SW 1271 (cell line): ENCODE data around the gene INSR.

Source experiments
- DNase-seq, 2 experiments: peaks; one replicate each; lab custom pipeline; 2025; lab: John Stamatoyannopoulos, UW

Gene INSR

DNA sequence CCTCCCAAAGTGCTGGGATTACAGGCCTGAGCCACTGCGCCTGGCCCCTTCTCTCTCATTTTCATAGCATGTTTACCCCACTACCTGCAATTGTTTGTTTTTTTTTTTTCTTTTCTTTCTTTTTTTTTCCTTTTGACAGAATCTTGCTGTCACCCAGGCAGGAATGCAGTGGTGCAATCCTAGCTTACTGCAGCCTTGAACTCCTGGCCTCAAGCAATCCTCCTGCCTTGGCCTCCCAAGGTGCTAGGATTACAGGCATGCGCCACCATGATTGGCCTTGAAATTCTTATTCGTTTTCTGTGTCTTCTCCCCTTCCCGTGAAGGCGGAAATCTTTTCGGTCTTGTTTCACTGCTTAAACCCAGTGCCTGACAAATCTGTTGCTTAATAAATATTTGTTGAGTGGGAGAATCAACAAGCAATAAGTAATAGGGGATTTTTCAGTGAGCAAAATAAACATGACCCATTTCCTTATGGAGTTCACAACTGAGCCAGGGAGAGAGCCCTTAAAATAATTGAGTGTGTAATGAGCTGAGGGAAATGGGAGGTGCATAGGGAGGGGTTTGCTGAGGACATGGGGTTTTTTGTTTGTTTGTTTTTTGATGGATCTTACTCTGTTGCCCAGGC is 1.8 kb upstream of the INSR start:
- no peak for DNase-seq

DNA sequence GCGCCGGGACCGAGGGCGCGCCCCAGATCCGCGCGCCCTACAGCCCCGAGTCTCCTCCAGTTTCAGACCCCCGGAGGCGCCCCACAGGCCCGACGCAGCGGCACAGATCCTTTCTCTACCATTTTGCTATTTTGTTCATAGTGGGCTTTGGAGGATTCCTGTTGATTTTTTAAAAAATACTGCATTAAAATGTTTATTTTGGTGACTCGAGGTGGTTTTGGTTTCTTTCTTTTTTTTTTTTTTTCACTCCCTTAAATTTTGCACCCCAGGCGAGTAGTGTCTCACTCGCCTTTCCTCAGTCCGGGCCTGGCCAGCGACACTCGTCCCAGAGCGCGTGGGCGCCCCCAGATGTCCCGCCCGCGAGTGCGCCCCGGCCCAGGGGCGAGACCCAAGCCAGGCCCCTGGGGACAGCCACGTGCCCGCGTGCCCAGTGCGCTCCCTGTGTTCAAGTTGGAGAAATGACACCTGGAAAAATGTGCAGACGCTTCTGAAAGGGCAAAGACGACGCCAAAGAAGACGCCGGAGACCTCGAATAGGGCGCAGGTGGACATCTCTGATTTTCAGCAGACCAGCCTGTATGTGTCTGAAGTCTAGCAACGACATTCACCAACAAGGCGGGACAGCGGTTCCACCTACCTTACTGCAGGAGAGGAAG is 471 bp upstream of the INSR start:
- peak; percentile 35 to 62 for DNase-seq

DNA sequence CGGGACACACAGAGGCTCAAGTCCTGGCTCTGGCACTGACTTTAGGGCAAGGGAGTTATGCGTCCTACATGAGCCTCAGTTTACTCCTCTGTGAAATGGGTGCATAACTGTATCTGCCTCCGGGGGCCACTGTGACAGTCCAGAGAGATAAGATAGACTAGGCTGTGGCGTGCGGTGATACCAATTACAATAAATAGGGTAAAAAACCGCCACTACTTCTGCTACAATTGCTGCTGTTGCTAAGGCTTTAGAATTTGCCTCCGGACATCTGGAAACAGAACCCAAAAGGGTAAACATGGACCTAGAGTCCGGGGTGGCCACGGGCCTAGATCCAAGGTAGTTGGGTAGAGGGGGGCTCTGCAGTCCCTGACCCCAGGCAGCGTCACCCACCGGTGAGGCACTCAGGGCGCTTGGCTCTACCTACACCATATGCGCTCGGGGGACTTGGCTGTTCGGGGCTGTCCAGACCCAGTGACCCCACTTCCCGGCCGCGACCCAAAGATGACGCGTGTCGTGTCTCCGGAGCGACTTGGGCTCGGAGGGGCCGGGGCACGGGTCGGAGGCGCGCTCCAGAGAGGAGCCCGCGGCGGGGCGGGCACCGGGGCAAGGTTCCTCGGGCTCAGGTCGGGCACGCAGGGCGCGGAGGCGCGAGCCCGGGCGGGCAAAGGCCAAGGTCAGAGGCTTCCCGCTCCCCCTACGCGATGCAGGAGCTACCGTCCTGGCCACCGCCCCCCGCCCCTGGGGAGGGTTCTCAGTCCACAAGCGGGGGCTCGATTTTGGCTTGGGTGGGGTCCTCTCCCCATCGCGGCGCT is 1.1 kb downstream of the INSR start:
- no peak for DNase-seq

DNA sequence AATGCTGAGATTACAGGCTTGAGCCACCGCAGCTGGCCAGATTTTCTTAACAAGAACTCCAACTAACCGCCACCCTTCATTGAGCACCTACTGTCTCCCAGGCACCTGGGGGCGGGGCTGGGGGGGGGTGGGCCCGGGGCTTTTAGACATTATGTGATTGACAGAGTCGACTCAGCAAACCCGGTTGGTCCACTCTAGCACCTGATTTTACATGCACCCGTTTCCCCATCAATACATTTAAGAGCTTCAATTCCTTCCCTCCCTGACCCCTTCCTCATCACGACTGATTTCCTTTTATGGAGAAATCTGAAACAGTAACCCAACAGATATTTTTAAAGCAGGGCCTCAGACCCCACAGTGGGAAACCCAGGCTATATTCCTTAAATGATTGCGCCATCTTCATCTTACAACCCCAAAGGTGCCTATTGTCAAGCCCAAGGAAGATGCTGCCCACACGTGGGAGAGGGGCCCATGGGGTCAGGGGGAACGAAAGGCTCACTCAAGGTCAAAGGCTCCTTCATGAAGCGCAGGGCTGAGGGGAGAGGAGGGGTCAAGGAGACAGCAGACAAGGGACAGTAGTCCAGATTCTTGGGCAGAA is 1.8 kb downstream of the INSR start:
- no peak for DNase-seq

DNA sequence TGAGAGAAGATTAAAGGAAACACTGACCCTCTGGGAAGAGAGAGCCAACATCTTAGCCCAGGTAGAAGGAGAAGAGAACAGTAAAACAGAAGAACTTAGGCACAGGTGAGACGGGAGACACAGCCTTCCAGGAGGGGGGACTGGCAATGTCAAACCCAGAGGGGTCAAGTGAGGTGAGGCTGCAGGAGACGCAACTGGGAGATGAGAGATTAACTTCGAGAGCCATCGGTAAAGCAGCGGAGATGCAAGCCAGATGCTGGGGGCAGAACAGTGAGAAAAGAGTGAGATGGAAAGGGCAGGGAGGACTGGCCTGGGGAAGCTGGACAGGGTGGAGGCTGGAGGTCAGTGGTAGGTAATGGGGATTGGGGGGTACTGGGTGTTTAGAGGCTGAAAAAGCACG is 5.2 kb downstream of the INSR start:
- DNase-seq, result no peak

DNA sequence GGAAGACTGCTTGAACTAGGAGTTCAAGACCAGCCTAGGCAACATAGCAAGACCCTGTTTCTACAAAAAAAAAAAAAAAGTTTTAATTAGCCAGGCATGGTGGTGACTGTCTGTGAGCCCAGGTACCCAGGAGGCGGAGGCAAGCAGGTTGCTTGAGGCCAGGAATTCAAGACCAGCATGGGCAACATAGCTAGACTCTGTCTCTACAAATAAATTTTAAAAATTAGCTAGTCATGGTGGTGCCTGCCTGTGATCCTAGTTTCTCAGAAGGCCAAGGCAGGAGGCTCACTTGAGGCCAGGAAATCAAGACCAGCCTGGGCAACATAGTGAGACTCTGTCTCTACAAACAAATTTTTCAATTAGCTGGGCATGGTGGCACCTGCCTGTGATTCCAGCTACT is 6.1 kb downstream of the INSR start:
- DNase-seq, result no peak

DNA sequence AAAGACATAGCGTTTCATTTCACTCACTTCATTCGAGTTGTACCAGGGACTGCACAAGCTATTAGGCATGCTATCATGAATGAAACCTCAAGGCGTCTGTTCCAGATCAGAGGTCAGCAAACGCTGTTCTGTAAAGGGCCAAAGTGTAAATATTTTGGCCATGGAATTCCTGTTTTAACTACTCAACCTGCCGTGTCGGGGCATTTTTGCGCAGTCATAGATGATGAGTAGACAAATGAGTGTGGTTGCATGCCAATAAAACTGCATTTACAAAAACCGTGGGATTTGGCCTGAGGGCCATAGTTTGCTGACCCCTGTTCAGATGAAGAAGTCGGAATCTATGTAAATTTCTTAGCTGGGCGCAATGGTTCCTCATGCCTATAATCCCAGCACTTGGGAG is 6.5 kb downstream of the INSR start:
- DNase-seq, result no peak

DNA sequence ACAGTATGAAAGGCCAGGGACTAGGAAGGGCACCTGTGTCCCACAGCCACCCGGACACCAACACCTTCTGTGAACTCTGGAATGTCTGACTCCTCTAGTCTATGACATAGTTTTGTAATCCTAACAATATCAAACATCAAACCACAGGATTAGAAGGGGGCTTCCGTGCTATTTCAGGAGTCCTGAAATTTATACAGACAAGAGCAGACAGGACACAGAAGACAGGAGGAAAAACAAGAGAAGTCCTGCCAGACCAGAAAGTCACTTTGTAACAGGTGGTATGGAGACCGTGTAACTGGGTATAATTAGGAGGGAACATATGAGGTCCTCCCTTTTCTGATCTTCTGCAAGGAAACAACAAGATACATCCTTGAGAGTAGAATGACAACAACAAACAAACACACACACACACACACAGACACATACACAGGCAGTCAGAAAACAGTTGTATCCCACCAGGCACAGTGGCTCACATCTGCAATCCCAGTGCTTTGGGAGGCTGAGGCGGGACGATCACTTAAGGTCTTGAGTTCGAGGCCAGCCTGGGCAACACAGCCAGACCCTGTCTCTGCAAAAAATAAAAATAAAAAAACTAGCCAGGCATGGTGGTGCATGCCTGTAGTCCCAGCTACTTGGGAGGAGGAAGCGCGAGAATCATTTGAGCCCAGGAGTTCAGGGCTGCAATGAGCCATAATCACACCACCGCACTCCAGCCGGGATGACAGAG is 13.1 kb downstream of the INSR start:
- DNase-seq, result no peak

DNA sequence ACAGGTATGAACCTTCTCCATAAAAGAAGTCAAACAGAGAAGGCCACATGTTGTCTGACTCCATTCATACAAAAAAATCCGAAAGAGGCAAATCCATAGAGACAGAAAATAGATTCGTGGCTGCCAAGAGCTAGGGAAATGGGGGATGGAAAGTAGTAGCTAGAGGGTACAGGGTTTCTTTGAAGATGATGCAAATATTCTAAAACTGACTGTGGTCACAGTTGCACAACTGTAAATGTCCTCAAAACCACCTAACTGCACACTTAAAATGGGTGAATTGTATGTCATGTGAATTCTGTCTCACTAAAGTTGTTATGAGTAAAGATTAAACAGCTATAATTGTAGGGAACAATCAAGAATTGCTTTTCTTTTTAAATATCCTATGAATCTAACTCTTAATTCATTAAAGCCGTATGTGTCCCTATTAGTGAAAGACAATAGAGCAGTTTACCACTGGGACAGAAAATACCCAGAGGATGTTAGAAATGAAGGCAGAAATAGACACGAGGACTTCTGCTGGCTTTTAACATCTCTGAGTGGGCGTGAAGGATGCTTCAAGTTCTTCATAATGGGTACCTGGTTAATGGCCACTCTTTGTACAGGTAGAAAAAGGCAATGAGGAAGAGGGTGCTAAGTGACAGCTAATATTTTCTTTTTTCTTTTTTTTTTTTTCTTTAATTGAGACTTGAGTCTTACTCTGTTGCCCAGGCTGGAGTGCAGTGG is 21.2 kb downstream of the INSR start:
- no peak for DNase-seq

DNA sequence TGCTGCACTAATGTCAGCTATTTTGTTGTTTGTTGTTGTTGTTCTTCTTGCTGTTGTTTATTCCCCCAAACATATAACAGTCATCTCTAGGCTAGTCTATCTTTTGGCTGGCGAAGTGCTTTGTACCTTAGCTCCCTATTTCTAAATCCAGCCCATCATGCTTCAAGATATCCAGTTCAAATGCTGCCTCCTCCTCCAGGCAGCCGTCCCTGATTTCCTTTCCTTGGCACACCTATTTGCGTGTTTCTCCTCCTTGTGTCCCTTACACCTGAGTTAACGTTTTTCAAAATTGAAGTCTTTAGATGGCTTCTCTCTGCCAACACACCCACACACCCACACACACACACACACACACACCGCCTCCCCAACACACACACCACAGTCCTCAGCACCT is 25.5 kb downstream of the INSR start:
- no peak for DNase-seq

DNA sequence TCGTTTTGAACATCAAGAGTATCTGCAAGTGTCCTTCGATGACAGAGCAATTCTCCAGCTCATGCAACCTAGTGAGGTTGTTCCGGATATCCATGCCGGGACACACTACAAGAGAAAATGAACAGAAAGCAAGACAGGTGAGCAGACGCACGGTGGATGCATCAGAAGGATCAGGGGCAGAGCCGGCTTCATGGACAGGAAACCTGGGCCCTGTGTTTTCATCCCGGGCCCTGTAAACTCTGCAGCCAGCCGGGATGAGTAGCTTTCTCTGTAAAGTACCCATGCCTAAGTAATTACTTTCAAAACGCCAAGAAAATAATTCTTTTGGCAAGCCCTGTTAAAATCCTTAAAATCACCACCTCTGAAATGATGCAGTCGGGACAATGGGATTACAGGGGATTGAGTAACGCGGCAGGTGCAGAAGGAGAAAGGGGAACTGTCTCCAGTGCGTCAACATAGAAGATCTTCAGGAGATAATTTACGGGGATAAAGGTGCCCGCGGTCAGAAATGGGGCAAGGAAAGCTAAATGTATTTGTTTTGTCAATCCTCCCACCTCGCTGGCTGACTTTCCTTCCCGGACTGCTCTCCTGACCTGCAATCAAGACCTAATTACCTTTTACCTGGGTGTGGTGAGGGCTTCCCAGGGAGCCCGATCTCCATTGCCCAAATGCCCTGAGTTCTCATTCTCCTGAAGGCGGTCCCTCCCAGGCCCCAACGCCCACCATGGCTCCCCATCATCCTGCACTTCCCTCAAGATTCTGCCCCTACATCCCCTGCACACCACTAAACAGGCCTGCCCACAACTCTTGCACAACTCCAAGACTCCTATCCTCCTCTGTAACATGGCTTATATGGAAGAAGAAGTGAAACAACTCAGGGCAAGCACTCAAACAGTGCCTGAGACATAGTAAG is 26.2 kb downstream of the INSR start:
- no peak for DNase-seq

DNA sequence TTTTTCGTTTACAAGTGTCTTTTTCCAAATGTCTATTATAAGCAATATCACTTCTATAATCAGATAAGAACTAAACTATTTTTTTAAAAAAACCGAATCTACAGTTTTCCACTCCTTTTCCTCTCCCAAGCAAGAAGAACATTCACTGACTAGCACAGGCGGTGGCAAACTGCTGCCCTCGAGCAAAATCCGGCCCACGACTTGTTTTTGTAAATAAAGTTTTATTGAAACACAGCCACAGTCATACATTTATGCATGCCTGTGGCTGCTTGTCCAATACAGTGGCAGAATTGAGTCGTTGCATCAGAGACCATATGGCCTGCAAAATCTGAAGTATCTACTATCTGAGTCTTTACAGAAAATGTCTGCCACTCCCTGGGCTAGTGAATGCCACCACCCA is 27.4 kb downstream of the INSR start:
- no peak for DNase-seq

DNA sequence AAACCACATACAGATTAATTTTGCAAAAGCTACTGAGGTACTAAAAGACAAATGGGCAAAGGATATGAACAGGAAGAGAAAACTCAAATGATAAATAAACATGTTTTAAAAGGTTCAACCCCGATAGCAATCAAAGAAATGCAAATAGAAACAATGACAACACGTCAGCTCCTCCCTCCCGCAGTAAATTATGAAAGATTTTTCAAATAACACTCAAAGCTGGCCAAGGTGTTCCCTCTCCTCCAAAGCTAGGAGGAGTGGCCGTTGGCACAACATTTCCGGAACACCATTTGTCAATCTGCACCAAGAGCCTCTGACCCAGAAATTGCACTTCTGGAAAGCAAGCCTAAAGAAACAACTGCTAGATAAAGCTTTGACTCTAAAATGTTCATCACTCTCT is 28.3 kb downstream of the INSR start:
- DNase-seq, result no peak

DNA sequence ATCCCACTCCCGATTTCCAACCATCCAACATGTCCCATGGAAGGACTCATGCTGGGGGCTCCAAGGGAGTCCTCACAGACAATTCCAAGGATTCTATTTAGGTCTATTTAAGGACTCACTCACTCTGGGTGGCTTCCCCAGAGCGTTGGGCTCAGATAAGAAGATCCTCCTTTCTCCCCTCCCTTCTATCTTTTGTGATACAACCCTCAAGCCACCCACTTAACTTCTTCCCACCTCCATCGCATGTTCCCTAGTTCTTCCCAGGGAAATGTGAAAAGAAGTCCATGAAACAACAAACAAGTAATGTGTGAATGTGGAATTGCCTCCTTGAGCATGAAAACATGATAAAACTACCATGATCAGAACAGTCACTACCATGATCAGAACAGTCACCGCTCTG is 29.4 kb downstream of the INSR start:
- no peak for DNase-seq

DNA sequence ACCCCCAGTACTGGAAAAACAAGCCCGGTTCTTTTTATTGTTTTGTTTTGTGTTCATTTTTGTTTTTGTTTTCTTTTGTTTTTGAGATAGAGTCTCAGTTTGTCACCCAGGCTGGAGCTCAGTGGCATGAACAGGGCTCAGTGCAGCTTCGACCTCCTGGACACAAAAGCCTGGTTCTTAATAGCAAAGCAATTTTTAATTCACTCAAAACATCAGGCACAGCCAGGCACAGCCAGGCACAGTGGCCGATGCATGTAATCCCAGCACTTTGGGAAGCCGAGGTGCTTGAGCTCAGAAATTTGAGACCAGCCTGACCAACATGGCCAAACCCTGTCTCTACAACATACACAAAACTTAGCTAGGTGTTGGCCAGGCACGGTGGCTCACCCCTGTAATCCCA is 30.7 kb downstream of the INSR start:
- DNase-seq, result no peak

DNA sequence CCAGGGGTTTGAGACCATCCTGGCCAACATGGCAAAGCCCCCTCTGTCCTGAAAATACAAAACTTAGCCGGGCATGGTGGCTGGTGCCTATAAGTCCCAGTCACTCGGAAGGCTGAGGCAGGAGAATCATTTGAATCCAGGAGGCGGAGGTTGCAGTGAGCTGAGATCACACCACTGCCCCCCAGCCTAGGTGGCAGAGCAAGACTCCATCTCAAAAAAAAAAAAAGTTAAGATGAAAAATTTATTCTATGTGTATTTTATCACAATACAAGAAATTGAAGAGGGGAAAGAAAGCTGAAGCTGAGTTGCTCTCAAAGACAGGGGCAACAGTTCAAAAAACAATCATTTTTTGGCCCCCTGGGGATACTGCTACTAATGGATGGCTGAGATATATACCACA is 31.1 kb downstream of the INSR start:
- DNase-seq, result no peak

DNA sequence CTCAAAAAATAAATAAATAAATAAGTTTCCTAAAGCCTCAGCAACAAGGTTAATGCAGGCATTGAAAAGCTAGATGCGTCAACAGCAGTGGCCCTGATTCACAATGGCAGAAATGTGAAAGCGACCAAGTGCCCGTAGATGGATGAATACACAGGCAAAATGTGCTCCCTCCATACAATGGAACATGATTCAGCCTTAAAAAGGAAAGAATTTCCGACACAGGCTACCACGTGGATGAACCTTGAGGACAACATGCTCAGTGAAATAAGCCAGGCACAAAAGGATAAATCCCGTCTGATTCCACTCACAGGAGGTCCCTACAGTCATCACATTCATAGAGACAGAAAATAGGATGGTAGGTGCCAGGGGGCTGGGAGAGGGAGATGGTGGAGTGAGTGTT is 31.7 kb downstream of the INSR start:
- DNase-seq, result no peak

DNA sequence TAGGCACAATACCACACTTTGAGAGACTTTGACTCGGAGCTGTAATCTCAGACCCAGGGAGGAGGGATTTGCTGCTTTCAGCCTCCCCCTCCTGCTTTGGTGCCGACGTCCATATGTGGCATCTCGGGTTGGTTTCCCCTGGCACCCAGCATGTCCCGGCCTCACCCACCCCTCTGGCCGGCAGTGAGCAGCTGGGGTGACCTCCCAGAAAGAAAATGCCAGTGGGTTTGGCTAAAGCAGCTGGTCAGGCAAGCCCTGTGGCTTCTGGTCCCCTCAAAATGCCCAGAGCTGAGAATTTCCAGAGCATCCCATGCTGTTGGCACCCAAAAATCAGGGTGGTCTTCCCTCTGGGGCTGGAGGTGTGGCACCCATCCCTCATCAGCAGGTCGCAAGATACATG is 34.1 kb downstream of the INSR start:
- no peak for DNase-seq

DNA sequence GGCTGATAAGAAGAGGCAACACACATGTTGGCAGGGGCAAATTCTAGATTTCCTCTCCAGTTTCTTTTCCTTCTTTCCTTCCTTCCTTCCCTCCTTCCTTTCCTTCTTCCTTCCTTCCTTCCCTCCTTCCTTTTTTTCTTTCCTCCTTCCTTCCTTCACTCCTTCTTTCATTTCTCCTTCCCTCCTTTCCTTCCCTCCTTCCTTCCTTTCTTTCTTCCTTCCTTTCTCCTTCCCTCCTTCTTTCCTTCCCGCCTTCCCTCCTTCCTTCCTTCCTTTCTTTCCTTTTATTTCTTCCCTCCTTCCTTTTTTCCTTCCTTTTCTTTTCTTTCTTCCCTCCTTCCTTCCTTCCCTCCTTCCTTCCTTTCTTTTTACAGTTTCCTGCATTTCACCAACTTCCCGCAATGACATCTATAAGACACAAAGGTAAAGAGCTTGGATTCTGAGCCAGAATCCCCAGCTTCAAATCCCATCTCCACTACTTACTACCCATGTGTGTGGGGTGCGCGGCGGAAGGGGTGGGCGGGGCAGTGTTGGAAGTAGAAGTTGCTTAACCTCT is 35.3 kb downstream of the INSR start:
- DNase-seq, result no peak
